ENCODE results near the gene TMSB15C.
A peak's percentile ranks its signal among the peaks of the same experiment; 100 is the strongest.
"Not testable (repeated sequence)": the region's sequence is repeated elsewhere in the genome, so short reads cannot be mapped to it uniquely, and the experiment has no call there.

TMSB15C gene

DNA sequence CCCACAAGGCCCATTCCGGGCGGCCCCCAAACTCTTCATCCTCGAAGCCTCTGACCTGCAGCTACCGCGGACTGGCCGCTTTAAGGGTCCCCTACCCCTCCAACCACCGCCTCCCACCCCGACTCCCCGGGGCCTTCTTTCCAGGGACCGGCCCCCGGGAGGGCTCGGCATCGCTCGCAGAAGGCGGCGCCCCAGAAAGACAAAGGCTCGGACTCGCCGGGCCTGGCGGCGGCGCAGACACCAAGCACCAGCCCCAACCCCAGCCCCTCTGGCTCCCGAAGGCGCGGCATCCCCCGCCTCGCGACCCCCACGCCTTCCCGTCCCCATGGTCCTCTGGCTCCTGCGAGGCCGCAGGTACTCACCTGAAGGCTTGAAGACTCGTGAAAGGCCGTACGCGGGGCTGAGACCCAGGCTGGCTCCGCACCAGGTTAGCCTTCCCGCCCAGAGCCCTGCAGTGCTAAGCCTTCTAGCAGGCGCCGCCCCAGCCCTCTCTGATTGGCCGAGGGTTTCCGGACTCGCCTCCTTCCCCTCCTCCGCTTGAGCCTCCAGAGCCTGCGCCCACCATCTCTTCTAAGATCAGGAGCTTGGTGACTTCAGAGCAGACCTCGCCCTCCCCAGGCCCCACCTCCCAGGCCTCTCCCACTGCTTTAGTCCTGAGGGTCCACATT, at the start of gene TMSB15C:
Gene TMSB15C (minus strand): TSS at position 459 of the 668 bp plus-strand sequence.
- not testable (repeated sequence) for DNase-seq (ENCODE audit: low read depth)

- DNase-seq (ENCODE audit: low read depth), result no peak
Observed at GRCh38 chrX:104122829-104123228, 46.8 kb upstream of the TMSB15C start.

DNA sequence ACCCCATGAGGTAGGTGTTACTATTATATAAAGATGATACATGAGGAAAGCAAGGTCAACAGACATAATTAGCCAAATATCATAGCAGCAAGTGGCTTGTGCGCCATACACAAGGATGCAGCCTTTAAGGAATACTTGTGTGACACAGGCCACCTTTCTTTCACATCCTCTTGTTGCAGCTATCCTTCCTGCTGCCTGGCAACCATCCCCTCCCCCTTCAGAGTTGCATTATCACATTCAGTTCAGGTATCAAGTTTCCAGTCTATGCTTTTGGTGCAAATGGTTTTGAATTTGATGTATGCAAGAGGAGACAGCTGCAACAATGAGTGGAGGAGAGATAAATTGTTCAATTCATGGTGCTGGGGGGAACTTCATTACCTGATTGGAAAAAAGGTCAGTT, 42.7 kb upstream of the TMSB15C start:
- DNase-seq (ENCODE audit: low read depth), result no peak

- no peak for DNase-seq (ENCODE audit: low read depth)
Observed at GRCh38 chrX:104117759-104118158, 41.7 kb upstream of the TMSB15C start.

GRCh38 chrX:104113222-104113965, 37.4 kb upstream of the TMSB15C start:
- DNase-seq (ENCODE audit: low read depth), result no peak

DNA sequence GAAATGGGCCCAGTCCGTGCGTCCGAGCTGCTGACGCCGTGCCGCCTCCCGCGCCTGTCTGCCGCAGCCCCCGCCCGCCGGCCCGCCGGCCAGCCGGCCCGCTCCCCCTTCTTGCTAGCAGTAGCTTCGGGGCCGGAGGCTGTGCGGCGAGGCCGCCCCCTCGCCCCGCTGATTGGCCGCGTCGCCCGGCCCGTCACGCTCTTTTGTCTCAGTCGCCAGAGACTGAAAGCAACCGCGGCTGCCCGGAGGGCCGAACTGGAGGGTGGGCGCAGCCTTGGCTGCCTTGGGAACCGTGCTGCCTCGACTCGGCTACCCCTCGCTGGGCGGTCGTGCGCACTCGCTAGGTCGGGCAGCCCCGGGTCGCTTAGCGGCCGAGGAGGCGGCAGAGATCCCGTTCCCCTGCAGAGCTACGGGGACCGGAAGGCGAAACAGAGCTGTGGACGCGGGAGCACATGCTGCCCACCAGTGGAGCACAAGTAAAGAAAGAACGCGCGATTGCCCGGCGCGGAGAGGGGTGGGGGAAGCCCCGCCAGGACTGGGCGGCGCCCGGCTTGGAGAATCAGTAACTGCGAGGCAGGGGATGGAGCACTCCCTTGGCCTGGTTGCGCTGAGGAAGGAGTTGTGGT, 36.4 kb upstream of the TMSB15C start, which contains the start of gene ZCCHC18:
Gene ZCCHC18 (plus strand): TSS at position 198 of the 626 bp plus-strand sequence. CDS start 1,589 bp downstream, outside the sequence.
- DNase-seq (ENCODE audit: low read depth), result no peak

- DNase-seq (ENCODE audit: low read depth), result not testable (repeated sequence)
Observed at GRCh38 chrX:104110491-104111240, 34.6 kb upstream of the TMSB15C start.

- DNase-seq (ENCODE audit: low read depth), result no peak
Observed at GRCh38 chrX:104108955-104109354, 32.9 kb upstream of the TMSB15C start.

DNA sequence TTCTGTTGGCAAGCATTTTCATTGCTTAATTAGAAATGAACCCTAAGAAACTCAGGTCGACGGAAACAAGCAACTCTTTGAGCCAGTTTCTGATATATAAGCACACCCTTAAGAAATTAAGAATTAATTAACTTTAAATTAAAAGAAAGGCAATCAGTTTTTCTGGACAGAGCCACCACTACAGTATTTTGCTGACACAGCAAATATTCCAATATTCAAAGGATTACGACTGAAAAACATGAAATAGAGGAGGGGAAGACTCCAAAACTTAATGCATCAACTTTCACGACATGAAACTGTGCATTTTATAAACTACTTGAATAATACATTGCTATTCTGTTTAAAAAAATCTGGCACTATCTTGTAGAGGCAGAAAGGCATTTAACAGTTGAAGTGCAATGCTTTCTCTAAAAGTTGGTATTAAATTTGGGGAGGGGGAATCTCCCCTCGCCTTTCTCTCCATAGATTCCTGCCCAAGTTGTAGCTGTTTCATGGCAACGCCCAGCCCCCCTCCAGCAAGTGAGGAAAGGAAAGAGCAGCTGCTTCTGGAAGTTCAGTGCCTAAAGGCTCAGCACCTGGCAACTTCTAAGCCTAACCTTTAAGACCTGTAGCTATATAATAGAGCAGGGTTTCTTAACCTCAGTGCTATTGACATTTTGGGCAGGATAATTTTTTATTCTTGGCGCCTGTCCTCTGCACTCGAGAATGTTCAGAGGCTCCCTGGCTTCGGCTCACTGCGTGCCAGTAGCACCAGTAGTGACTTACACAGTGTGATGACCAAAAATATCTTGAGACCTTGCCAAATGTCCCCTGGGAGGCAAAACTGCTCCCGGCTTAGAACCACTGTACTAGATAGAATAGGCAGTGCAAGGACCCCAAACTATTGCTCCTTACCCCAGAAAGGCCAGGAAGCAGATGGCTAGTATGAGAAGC, 29.6 kb upstream of the TMSB15C start:
- no peak for DNase-seq (ENCODE audit: low read depth)

- DNase-seq (ENCODE audit: low read depth), result no peak
Observed at GRCh38 chrX:104104676-104105075, 28.6 kb upstream of the TMSB15C start.

DNA sequence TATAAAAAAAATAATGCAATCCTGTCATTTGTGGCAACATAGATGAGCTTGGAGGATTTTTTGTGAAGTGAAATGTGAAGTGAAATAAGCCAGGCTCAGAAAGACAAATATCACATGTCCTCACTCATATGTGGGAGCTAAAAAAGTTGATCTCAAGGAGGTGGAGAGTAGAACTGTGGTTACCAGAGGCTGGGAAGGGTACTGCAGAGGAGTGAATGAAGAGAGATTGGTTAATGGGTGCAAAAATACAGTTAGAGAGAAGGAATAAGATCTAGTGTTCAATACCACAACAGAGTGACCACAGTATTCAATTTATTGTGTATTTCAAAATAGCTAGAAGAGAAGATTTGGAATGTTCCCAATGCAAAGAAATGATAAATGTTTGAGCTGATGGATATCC, 22.9 kb upstream of the TMSB15C start:
- no peak for DNase-seq (ENCODE audit: low read depth)

GRCh38 chrX:104098151-104098808, 22.2 kb upstream of the TMSB15C start:
- DNase-seq (ENCODE audit: low read depth), result peak; percentile 32

GRCh38 chrX:104085919-104086318, 9.9 kb upstream of the TMSB15C start:
- no peak for DNase-seq (ENCODE audit: low read depth)

GRCh38 chrX:104085477-104085876, 9.4 kb upstream of the TMSB15C start:
- no peak for DNase-seq (ENCODE audit: low read depth)

GRCh38 chrX:104084534-104085277, 8.7 kb upstream of the TMSB15C start:
- DNase-seq (ENCODE audit: low read depth), result no peak

DNA sequence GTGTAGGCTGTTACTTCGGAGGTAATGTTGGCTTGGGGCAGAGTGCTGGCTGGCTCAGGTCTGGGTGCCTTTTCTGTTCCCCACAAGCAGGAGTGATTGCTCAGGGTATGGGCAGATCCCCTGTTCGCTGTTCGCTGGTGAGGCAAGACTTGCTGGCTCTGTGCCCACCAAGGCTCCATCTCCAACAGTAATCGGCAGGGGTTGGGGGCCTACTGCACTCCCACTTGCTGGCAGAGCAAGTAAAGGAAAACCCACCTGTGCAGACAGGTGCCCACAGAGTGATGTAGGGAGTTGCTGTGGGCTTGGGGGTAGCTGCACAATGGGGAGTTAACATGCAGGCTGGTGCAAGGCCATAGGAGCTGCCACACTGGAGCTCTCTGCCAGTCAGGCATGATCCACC, 8.0 kb upstream of the TMSB15C start:
- no peak for DNase-seq (ENCODE audit: low read depth)

DNA sequence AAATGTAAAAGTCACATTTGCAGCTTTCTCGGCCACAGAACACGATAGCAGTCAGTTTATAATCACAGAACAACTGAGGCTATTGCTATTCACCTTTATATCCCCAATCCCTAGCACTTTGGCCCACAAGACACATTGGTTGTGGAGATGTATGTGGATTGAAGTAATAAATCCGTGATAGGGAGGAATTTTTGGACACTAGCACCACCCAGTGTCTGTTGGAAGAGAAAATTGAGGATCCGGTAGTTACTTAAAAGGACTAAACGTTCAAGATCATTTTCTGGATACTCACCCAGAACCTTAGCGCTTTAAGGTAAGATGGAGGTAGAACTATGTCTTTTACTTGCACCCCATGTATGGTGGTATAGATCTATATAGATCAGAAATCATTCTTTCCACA, 1.8 kb upstream of the TMSB15C start:
- not testable (repeated sequence) for DNase-seq (ENCODE audit: low read depth)

DNA sequence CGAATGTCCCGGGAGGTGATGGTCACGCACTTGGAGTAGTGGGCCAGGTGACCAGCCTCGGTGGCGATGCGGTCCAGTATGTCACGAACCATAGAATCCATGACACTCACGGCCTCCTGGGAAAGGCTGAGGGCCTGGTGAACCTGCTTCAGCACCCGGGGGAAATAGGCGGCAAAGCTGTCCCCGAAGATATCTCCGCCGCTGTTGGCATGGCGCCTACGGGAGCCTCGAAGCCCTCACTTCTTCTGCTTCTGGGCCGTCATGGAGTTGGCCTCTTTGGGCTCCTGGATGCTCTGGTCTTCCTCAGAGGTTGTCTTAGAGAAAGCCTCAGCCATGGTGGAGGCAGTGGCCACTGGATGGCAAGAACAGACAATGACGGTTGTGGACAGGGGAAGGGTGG, 13.4 kb downstream of the TMSB15C start:
- not testable (repeated sequence) for DNase-seq (ENCODE audit: low read depth)

- not testable (repeated sequence) for DNase-seq (ENCODE audit: low read depth)
Observed at GRCh38 chrX:104054956-104055355, 21.1 kb downstream of the TMSB15C start.

DNA sequence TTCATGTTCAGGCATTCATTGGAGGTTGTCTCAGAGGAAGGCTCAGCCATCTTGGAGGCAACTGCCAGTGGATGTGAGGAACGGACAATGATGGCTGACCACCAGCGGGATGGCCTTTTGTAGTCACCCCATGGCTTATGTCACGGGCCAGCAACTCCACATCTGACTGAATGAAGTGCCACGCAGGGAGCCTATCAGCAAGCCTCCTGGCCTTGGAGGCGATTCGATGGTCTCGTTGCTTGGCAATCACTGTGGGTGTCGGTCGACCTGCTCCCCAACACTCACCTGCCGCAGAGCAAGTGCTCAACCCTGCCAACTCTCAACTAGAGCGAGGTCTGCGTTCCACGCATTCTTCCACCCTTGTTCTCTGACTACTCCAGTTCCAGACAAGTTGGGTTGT, 28.9 kb downstream of the TMSB15C start:
- DNase-seq (ENCODE audit: low read depth), result no peak
